Liver (tissue), 9 donors: ENCODE results near the gene RTCB. TPM values are rescaled to one million over a fixed set of nuclear protein-coding genes. Genes with fewer than 3 reads are reported as not detected.

Source experiments
- DNase-seq: peaks from one replicate; pipeline ENCODE4 v3.0.0-alpha.2; 2017; ENCODE audit warnings: low spot score
- H3K27ac ChIP-seq, 2 donors: one replicate each; pipeline ENCODE4 v1.7.0; 2013; ENCODE audit warnings: inconsistent platforms in 2 of 2, low read length in 2 of 2, control low read depth in 1 of 2, low read depth in 1 of 2, mild to moderate bottlenecking in 1 of 2
- H3K27me3 ChIP-seq, 4 donors: one replicate each; pipeline versions ENCODE4 v1.6.1 to v1.7.0; 2013; ENCODE audit warnings: low read length in 3 of 4, inconsistent platforms in 1 of 4, mild to moderate bottlenecking in 1 of 4, moderate library complexity in 1 of 4; ENCODE audit not compliant: control insufficient read depth in 4 of 4, insufficient read depth in 4 of 4
- H3K36me3 ChIP-seq, 4 donors: one replicate each; pipeline versions ENCODE4 v1.6.1 to v1.7.0; 2013; ENCODE audit warnings: low read length in 3 of 4, mild to moderate bottlenecking in 3 of 4, low read depth in 1 of 4, moderate library complexity in 1 of 4; ENCODE audit not compliant: control insufficient read depth in 4 of 4, insufficient read depth in 3 of 4
- H3K4me1 ChIP-seq, 4 donors: one replicate each; pipeline versions ENCODE4 v1.6.1 to v1.7.0; 2013; ENCODE audit warnings: low read length in 3 of 4, mild to moderate bottlenecking in 3 of 4, moderate library complexity in 1 of 4; ENCODE audit not compliant: control insufficient read depth in 4 of 4, insufficient read depth in 4 of 4
- H3K4me3 ChIP-seq, 3 donors: one replicate each; pipeline versions ENCODE4 v1.6.1 to v1.7.0; 2013; ENCODE audit warnings: low read length in 3 of 3, control low read depth in 1 of 3, low read depth in 1 of 3, mild to moderate bottlenecking in 1 of 3
- H3K9ac ChIP-seq, 2 donors: one replicate each; pipeline ENCODE4 v1.7.0; 2013; ENCODE audit warnings: low read length in 2 of 2, mild to moderate bottlenecking in 2 of 2, moderate library complexity in 2 of 2, control low read depth in 1 of 2, low read depth in 1 of 2
- H3K9me3 ChIP-seq, 4 donors: one replicate each; pipeline versions ENCODE4 v1.6.1 to v1.7.0; 2013; ENCODE audit warnings: low read length in 3 of 4; ENCODE audit not compliant: control insufficient read depth in 4 of 4
- ATF3 ChIP-seq: IDR thresholded peaks from 2 replicates; pipeline ENCODE4 v1.6.1; 2016; ENCODE audit warnings: antibody characterized with exemption
- CTCF ChIP-seq: fragments of 150-350 bp; IDR thresholded peaks from 2 replicates; pipeline ENCODE4 v1.5.1; 2017; ENCODE audit warnings: improper control_type of control experiment, low read depth, low read length; ENCODE audit not compliant: missing input control
- EGR1 ChIP-seq, 2 donors: IDR thresholded peaks; 2 replicates each; pipeline ENCODE4 v1.6.1; 2016 to 2018; ENCODE audit warnings: antibody characterized with exemption in 2 of 2, low read depth in 2 of 2
- FOXA1 ChIP-seq: IDR thresholded peaks from 2 replicates; pipeline ENCODE4 v1.6.1; 2016; ENCODE audit warnings: antibody characterized with exemption
- FOXA2 ChIP-seq: IDR thresholded peaks from 2 replicates; pipeline ENCODE4 v1.6.1; 2016; ENCODE audit warnings: antibody characterized with exemption
- GABPA ChIP-seq, 2 donors: IDR thresholded peaks in 1 of 2; conservative IDR thresholded peaks in 1 of 2; 2 replicates each; pipeline ENCODE4 v1.6.1; 2016; ENCODE audit warnings: antibody characterized with exemption in 2 of 2, mild to moderate bottlenecking in 1 of 2, moderate library complexity in 1 of 2
- HNF4A ChIP-seq, 2 donors: conservative IDR thresholded peaks; 2 replicates each; pipeline ENCODE4 v1.6.1; 2016; ENCODE audit warnings: antibody characterized with exemption in 2 of 2, mild to moderate bottlenecking in 2 of 2
- HNF4G ChIP-seq: IDR thresholded peaks from 2 replicates; pipeline ENCODE4 v1.6.1; 2016; ENCODE audit warnings: antibody characterized with exemption
- JUND ChIP-seq, 2 donors: IDR thresholded peaks; 2 replicates each; pipeline ENCODE4 v1.6.1; 2016; ENCODE audit warnings: antibody characterized with exemption in 2 of 2
- MAX ChIP-seq: IDR thresholded peaks from 2 replicates; pipeline ENCODE4 v1.6.1; 2016; ENCODE audit warnings: antibody characterized with exemption
- NR2F2 ChIP-seq: IDR thresholded peaks from 2 replicates; pipeline ENCODE4 v1.6.1; 2016; ENCODE audit warnings: antibody characterized with exemption
- RAD21 ChIP-seq, 2 donors: IDR thresholded peaks; 2 replicates each; pipeline ENCODE4 v1.6.1; 2016; ENCODE audit warnings: antibody characterized with exemption in 2 of 2, mild to moderate bottlenecking in 2 of 2
- REST ChIP-seq: IDR thresholded peaks from 2 replicates; pipeline ENCODE4 v1.6.1; 2016; ENCODE audit warnings: antibody characterized with exemption, mild to moderate bottlenecking
- RXRA ChIP-seq, 2 donors: IDR thresholded peaks; 2 replicates each; pipeline ENCODE4 v1.6.1; 2017 to 2018; ENCODE audit warnings: antibody characterized with exemption in 2 of 2, mild to moderate bottlenecking in 1 of 2
- SP1 ChIP-seq: IDR thresholded peaks from 2 replicates; pipeline ENCODE4 v1.6.1; 2018; ENCODE audit warnings: antibody characterized with exemption, mild to moderate bottlenecking
- TAF1 ChIP-seq: conservative IDR thresholded peaks from 2 replicates; pipeline ENCODE4 v1.6.1; 2016; ENCODE audit warnings: antibody characterized with exemption, mild to moderate bottlenecking
- YY1 ChIP-seq: IDR thresholded peaks from 2 replicates; pipeline ENCODE4 v1.6.1; 2016; ENCODE audit warnings: antibody characterized with exemption, mild to moderate bottlenecking
- ZBTB33 ChIP-seq: IDR thresholded peaks from 2 replicates; pipeline ENCODE4 v1.6.1; 2016; ENCODE audit warnings: antibody characterized with exemption
- WGBS: extraction: QIAGEN DNeasy Blood & Tissue Kit; methylation state at CpG from one replicate; pipeline ENCODE4 v1.1.7; 2013; 5-methylcytosine and 5-hydroxymethylcytosine counted together
- polyA plus RNA-seq, 2 donors: library from polyadenylated mRNA; stranded (reverse) in 1 of 2; unstranded in 1 of 2; fragments of 200-250 nt in 1 of 2; fragments of >200 nt in 1 of 2; fragmentation: Nextera tagmentation in 1 of 2; extraction: Ambion mirVana in 1 of 2; gene quantifications; one replicate each; pipeline versions ENCODE4 v1.2.1 to v1.2.3, GENCODE V29; 2013 to 2015
- total RNA-seq, 2 donors: library from RNA; depleted of rRNA; stranded (reverse); fragments of >200 nt; gene quantifications; one replicate each; pipeline ENCODE4 v1.2.3, GENCODE V29; 2014
- donor health status: healthy.
- donor health status: healthy.
- donor health status: healthy.
- donor health status: healthy.
- donor health status: healthy.

Gene RTCB
- total and polyA plus RNA-seq, 4 donors = 36.7 to 76.7 (median 46.3) TPM

GRCh38 chr22:32341122-32341740 is 70.8 kb downstream of the RTCB start:
- Histone ChIP-seq H3K9me3 (no peaks in the 10 kb centered on the region), H3K9ac (no peak overlapping the region), H3K4me3 (no peak overlapping the region), H3K36me3 (no peaks in the 10 kb centered on the region), H3K4me1 (no peaks in the 10 kb centered on the region), H3K27ac (no peak overlapping the region), H3K27me3 (peaks cover 0 to 5% (median 0%) of the 10 kb centered on the region in 4 donors)
- 68% methylated on average over 13 of the region's 13 CpGs for WGBS
- TF ChIP-seq JUND (IDR thresholded peaks at IDR 0.05) (no peak), NR2F2 (no peak), YY1 (no peak), HNF4G (no peak), GABPA (IDR thresholded peaks at IDR 0.05 in 1 of 2, conservative IDR thresholded peaks at IDR 0.05 in 1 of 2) (no peak), RAD21 (IDR thresholded peaks at IDR 0.05) (no peak), RXRA (IDR thresholded peaks at IDR 0.05) (no peak), TAF1 (no peak), CTCF (no peak), FOXA1 (no peak), SP1 (no peak), EGR1 (IDR thresholded peaks at IDR 0.05; ENCODE audit: low read depth in 2 of 2) (no peak), ATF3 (no peak), HNF4A (conservative IDR thresholded peaks at IDR 0.05) (no peak), REST (no peak), MAX (no peak), FOXA2 (no peak), ZBTB33 (no peak)
- no peak for DNase-seq
